Gastroesophageal sphincter (tissue), 2 donors: ENCODE data around the gene ENOX1.

ENCODE experiments used
- EP300 ChIP-seq: sonication (generic); formaldehyde crosslinking; IDR thresholded peaks from one replicate; pipeline ENCODE4 v1.6.1; 2017; ENCODE audit warnings: antibody characterized with exemption, mild to moderate bottlenecking
- POLR2A ChIP-seq, 2 donors: fragments of 450-650 bp; IDR thresholded peaks; one replicate each; pipeline ENCODE4 v1.6.1; 2017; ENCODE audit warnings: antibody characterized with exemption in 2 of 2, mild to moderate bottlenecking in 2 of 2, moderate library complexity in 1 of 2

GRCh38 chr13:43684963-43685725 lies 101.6 kb downstream of the ENOX1 start:
- TF ChIP-seq EP300, result no peak
- no peak for TF ChIP-seq POLR2A (IDR thresholded peaks at IDR 0.05)
